GM13977 (cell line): ENCODE data around the gene MTHFD1.

Experiments
- DNase-seq: peaks from one replicate; pipeline ENCODE4 v3.0.0; 2012; ENCODE audit warnings: low spot score
- CTCF ChIP-seq: IDR thresholded peaks from 2 replicates; pipeline ENCODE4 v1.5.1; 2012; ENCODE audit warnings: mild to moderate bottlenecking, control low read depth; ENCODE audit not compliant: insufficient read depth; ENCODE audit errors: extremely low read depth, missing control alignments
- in situ Hi-C: fragments of 300-500 bp; cut with MboI; formaldehyde crosslinking; loops from one replicate; pipeline ENCODE4 v1.12.0; 2022; ENCODE audit warnings: low sequenced_read_pairs, low pct_unique_long_range_greater_than_20kb, mixed read lengths, inconsistent platforms; ENCODE audit not compliant: unreplicated experiment

The MTHFD1 gene

GRCh38 chr14:64506721-64507120 lies 118.6 kb downstream of the MTHFD1 start:
- DNase-seq: no peak
- TF ChIP-seq CTCF: no peak
- in situ Hi-C loops: no loop called here

DNA sequence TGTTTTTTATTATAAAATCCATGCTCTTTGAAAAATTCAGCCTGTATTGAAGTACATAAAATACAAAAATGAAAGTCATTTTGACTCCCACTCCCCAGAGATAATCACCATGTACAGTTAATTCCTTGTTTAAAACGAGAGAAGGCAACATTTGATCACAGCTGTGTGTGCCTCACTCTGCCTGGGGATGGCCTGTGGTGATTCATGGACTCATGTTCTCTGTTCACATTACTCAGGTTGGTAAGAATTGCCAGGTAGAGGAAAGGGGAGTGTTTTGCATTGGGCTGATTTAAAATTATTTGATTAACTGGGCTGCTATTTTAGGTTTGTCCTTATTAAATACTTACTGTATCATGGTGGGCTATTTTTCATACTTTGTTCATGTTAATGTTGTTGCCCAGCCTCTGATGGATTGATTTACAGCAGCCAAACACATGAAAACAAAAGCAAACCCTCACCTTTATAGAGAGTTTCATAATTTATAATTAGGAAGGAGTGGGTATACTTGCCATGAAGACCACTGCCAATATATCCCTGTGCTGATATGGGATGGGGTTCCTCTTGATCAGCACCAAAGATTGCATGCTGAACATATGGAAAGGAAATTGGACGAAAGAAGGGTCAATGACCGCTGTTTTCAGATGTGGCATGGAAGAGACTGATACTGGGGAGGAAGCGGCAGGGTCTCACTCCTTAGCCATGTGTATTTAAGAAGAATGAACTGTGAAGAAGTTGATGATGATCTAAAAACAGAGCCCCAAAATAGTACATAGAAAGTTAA lies 119.4 kb downstream of the MTHFD1 start:
- no peak for DNase-seq
- in situ Hi-C loops: no loop called here
- no peak for TF ChIP-seq CTCF

GRCh38 chr14:64508215-64508776 lies 120.1 kb downstream of the MTHFD1 start:
- DNase-seq: peak; percentile 55
- in situ Hi-C loops: no loop called here
- no peak for TF ChIP-seq CTCF

DNA sequence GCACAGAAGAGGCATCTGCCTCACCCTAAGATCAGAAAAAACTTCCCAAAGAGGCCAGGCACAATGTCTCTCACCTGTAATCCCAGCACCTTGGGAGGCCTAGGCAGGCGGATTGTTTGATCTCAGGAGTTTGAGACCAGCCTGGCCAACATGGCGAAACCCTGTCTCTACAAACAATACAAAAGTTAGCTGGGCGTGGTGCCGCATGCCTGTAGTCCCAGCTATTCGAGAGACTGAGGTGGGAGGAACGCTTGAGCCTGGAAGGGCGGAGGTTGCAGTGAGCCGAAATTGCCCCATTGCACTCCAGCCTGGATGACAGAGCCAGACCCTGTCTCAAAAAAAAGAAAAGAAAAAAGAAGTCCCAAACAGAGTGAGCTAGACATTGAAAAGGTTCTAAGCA lies 120.9 kb downstream of the MTHFD1 start:
- no peak for TF ChIP-seq CTCF
- in situ Hi-C loops: no loop called here
- no peak for DNase-seq
